HepG2 (cell line): ENCODE results near the gene SHC1. TPM values are rescaled to one million over a fixed set of nuclear protein-coding genes. Genes with fewer than 3 reads are reported as not detected.

Experiments used
- CENPT ChIP-seq: sonication (generic); formaldehyde crosslinking; IDR thresholded peaks from 2 replicates; pipeline ENCODE4 v1.8.0; 2022; ENCODE audit warnings: low read depth, mild to moderate bottlenecking, moderate library complexity, missing genetic modification reagents
- GTF3A ChIP-seq: sonication (generic); formaldehyde crosslinking; conservative IDR thresholded peaks from 2 replicates; pipeline ENCODE4 v1.4.0; 2020; ENCODE audit warnings: mild to moderate bottlenecking, missing genetic modification reagents
- KAT8 ChIP-seq: IDR thresholded peaks from 2 replicates; pipeline ENCODE4 v1.6.1; 2016; ENCODE audit warnings: missing genetic modification reagents, missing compliant biosample characterization
- KLF12 ChIP-seq: sonication (generic); formaldehyde crosslinking; IDR thresholded peaks from 2 replicates; pipeline ENCODE4 v1.4.0; 2020; ENCODE audit warnings: missing genetic modification reagents, borderline replicate concordance
- MAZ ChIP-seq, 2 experiments: sonication (generic) in 1 of 2; formaldehyde crosslinking in 1 of 2; IDR thresholded peaks; 2 replicates each; pipeline versions ENCODE4 v1.5.0 to v1.6.1; 2012 to 2020; ENCODE audit warnings: low read depth in 2 of 2, mild to moderate bottlenecking in 2 of 2, borderline replicate concordance in 1 of 2, improper control_type of control experiment in 1 of 2, low read length in 1 of 2, missing genetic modification reagents in 1 of 2, moderate library complexity in 1 of 2
- MED1 ChIP-seq: sonication (generic); formaldehyde crosslinking; IDR thresholded peaks from 2 replicates; pipeline ENCODE4 v1.4.0; 2020; ENCODE audit warnings: missing genetic modification reagents
- PHF20 ChIP-seq: sonication (generic); formaldehyde crosslinking; IDR thresholded peaks from 2 replicates; pipeline ENCODE4 v1.5.0; 2020; ENCODE audit warnings: mild to moderate bottlenecking, missing genetic modification reagents
- RBM39 ChIP-seq: fragments of 200-400 bp; formaldehyde crosslinking; IDR thresholded peaks from one replicate; pipeline ENCODE4 v1.6.1; 2018; ENCODE audit warnings: antibody characterized with exemption, mild to moderate bottlenecking, low read depth, low read length; ENCODE audit not compliant: poor library complexity, severe bottlenecking
- SALL1 ChIP-seq: sonication (generic); formaldehyde crosslinking; IDR thresholded peaks from 2 replicates; pipeline ENCODE4 v1.8.0; 2022; ENCODE audit warnings: mild to moderate bottlenecking, missing genetic modification reagents
- SIX4 ChIP-seq: sonication (generic); formaldehyde crosslinking; IDR thresholded peaks from 2 replicates; pipeline ENCODE4 v1.4.0; 2020; ENCODE audit warnings: missing genetic modification reagents
- SMARCE1 ChIP-seq: fragments of 450-650 bp; IDR thresholded peaks from 2 replicates; pipeline ENCODE4 v1.6.1; 2017; ENCODE audit warnings: borderline replicate concordance
- TBL1XR1 ChIP-seq: fragments of 150-350 bp; IDR thresholded peaks from 2 replicates; pipeline ENCODE4 v1.6.1; 2014; ENCODE audit warnings: borderline replicate concordance, low read length; ENCODE audit not compliant: partially characterized antibody
- TGIF2 ChIP-seq: IDR thresholded peaks from 2 replicates; pipeline ENCODE4 v1.6.1; 2016; ENCODE audit warnings: control low read depth, missing compliant biosample characterization
- ZEB1 ChIP-seq: IDR thresholded peaks from 2 replicates; pipeline ENCODE4 v1.6.1; 2012; ENCODE audit warnings: mild to moderate bottlenecking, low read depth, inconsistent platforms; ENCODE audit not compliant: insufficient replicate concordance
- ZFAT ChIP-seq: sonication (generic); formaldehyde crosslinking; conservative IDR thresholded peaks from 2 replicates; pipeline ENCODE4 v1.8.1; 2023; ENCODE audit warnings: missing genetic modification reagents, inconsistent platforms
- ZKSCAN5 ChIP-seq: sonication (generic); formaldehyde crosslinking; IDR thresholded peaks from 2 replicates; pipeline ENCODE4 v1.5.1; 2020; ENCODE audit warnings: mild to moderate bottlenecking, missing genetic modification reagents
- ZMAT3 ChIP-seq: sonication (generic); formaldehyde crosslinking; conservative IDR thresholded peaks from 2 replicates; pipeline ENCODE4 v1.7.0; 2021; ENCODE audit warnings: missing genetic modification reagents
- ZNF232 ChIP-seq: sonication (generic); formaldehyde crosslinking; IDR thresholded peaks from 2 replicates; pipeline ENCODE4 v1.4.0; 2020; ENCODE audit warnings: missing genetic modification reagents, borderline replicate concordance
- ZNF543 ChIP-seq: sonication (generic); formaldehyde crosslinking; IDR thresholded peaks from 2 replicates; pipeline ENCODE4 v1.4.0; 2020; ENCODE audit warnings: mild to moderate bottlenecking, missing genetic modification reagents
- ZNF550 ChIP-seq: sonication (generic); formaldehyde crosslinking; IDR thresholded peaks from 2 replicates; pipeline ENCODE4 v1.4.0; 2020; ENCODE audit warnings: mild to moderate bottlenecking, missing genetic modification reagents, borderline replicate concordance
- ZNF841 ChIP-seq: sonication (generic); formaldehyde crosslinking; IDR thresholded peaks from 2 replicates; pipeline ENCODE4 v1.8.1; 2023; ENCODE audit warnings: missing genetic modification reagents, borderline replicate concordance
- polyA plus RNA-seq, 8 experiments: library from polyadenylated mRNA; depleted of rRNA in 3 of 8; stranded (reverse) in 7 of 8; unstranded in 1 of 8; fragments of >200 nt; fragmentation: Illumina TruSeq in 4 of 8; extraction: Trizol in 4 of 8; gene quantifications; 2 replicates each; pipeline versions ENCODE4 v1.2.1 to v1.2.3, GENCODE V29; 2011 to 2016; ENCODE audit warnings: low read depth in 4 of 8, missing spikeins in 1 of 8, mixed read lengths in 1 of 8; ENCODE audit not compliant: insufficient read depth in 1 of 8
- total RNA-seq, 5 experiments: library from RNA; depleted of rRNA; stranded (reverse); fragments of >200 nt; fragmentation: Illumina TruSeq; extraction: Trizol; gene quantifications; 2 replicates each; pipeline ENCODE4 v1.2.3, GENCODE V29; 2016; ENCODE audit warnings: low read depth in 1 of 5
- TF ChIP-seq, protein P1 (sequence below): sonication (generic); formaldehyde crosslinking; IDR thresholded peaks from 2 replicates; pipeline ENCODE4 v1.5.0; 2020; ENCODE audit warnings: mild to moderate bottlenecking, missing genetic modification reagents
- TF ChIP-seq, protein P2 (sequence below): sonication (generic); formaldehyde crosslinking; IDR thresholded peaks from 2 replicates; pipeline ENCODE4 v1.5.0; 2020; ENCODE audit warnings: missing genetic modification reagents
- TF ChIP-seq, protein P3 (sequence below): sonication (generic); formaldehyde crosslinking; IDR thresholded peaks from 2 replicates; pipeline ENCODE4 v1.5.0; 2020; ENCODE audit warnings: missing genetic modification reagents, mild to moderate bottlenecking, borderline replicate concordance

Gene SHC1
- total and polyA plus RNA-seq, 2 of the 13 experiments (the other 11 are each of a cell fraction or from before 2014, with no cell fraction given), result 52.0 to 137 TPM

DNA sequence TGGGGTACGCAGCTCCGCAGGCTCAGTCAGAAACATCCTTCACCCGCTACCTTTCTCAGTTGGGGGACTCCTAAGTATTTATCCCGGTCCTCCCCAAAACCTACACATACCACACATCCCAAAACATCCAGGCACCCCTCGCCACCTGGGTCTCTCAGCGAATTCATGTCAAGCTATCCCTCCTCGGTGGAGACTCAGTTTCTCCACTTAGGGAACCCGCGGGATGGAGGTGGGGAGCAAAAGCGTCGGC is 30.8 kb upstream of the SHC1 start (continued):
- TF ChIP-seq ZKSCAN5 (CRISPR knock-in tag), result no peak
- TF ChIP-seq MED1, result no peak
- no peak for TF ChIP-seq ZEB1
- TF ChIP-seq ZNF841 (CRISPR knock-in tag), result no peak
- TF ChIP-seq, protein P1, sequence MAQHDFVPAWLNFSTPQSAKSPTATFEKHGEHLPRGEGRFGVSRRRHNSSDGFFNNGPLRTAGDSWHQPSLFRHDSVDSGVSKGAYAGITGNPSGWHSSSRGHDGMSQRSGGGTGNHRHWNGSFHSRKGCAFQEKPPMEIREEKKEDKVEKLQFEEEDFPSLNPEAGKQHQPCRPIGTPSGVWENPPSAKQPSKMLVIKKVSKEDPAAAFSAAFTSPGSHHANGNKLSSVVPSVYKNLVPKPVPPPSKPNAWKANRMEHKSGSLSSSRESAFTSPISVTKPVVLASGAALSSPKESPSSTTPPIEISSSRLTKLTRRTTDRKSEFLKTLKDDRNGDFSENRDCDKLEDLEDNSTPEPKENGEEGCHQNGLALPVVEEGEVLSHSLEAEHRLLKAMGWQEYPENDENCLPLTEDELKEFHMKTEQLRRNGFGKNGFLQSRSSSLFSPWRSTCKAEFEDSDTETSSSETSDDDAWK (CRISPR knock-in tag), result no peak
- TF ChIP-seq ZNF232 (CRISPR knock-in tag), result no peak
- TF ChIP-seq CENPT, result no peak
- TF ChIP-seq, protein P2, sequence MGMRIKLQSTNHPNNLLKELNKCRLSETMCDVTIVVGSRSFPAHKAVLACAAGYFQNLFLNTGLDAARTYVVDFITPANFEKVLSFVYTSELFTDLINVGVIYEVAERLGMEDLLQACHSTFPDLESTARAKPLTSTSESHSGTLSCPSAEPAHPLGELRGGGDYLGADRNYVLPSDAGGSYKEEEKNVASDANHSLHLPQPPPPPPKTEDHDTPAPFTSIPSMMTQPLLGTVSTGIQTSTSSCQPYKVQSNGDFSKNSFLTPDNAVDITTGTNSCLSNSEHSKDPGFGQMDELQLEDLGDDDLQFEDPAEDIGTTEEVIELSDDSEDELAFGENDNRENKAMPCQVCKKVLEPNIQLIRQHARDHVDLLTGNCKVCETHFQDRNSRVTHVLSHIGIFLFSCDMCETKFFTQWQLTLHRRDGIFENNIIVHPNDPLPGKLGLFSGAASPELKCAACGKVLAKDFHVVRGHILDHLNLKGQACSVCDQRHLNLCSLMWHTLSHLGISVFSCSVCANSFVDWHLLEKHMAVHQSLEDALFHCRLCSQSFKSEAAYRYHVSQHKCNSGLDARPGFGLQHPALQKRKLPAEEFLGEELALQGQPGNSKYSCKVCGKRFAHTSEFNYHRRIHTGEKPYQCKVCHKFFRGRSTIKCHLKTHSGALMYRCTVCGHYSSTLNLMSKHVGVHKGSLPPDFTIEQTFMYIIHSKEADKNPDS (CRISPR knock-in tag), result 0 out of 2 replicates have a peak, but pooled peaks have one; percentile 35
- TF ChIP-seq KAT8 (CRISPR knock-in tag), result no peak; the same call in 1 of the 2 replicates
- no peak for TF ChIP-seq SALL1 (CRISPR knock-in tag)
- no peak for TF ChIP-seq ZFAT (CRISPR knock-in tag)
- TF ChIP-seq TBL1XR1, result no peak
- no peak for TF ChIP-seq SIX4 (CRISPR knock-in tag)
- no peak for TF ChIP-seq ZNF543 (CRISPR knock-in tag)
- no peak for TF ChIP-seq KLF12 (CRISPR knock-in tag)
- TF ChIP-seq TGIF2 (CRISPR knock-in tag), result 0 out of 2 replicates have a peak, but pooled peaks have one; percentile 3
- no peak for TF ChIP-seq MAZ (IDR thresholded peaks at IDR 0.05; ENCODE audit: borderline replicate concordance, low read depth, low read length)
- TF ChIP-seq MAZ (CRISPR knock-in tag; IDR thresholded peaks at IDR 0.05; ENCODE audit: low read depth), result no peak
- peak; percentile 51; the same call in 1 of the 2 replicates for TF ChIP-seq PHF20 (CRISPR knock-in tag)
- TF ChIP-seq ZNF550 (CRISPR knock-in tag), result no peak
- TF ChIP-seq RBM39, result no peak
- TF ChIP-seq ZMAT3 (CRISPR knock-in tag), result 0 out of 2 replicates have a peak, but pooled peaks have one; percentile 40
- TF ChIP-seq, protein P3, sequence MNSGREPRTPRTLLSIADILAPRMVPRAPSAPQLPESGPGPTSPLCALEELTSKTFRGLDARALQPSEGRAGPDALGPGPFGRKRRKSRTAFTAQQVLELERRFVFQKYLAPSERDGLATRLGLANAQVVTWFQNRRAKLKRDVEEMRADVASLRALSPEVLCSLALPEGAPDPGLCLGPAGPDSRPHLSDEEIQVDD (CRISPR knock-in tag), result no peak
- TF ChIP-seq SMARCE1, result no peak
- 0 out of 2 replicates have a peak, but pooled peaks have one; percentile 5 for TF ChIP-seq GTF3A (CRISPR knock-in tag)
